Endothelial cell of umbilical vein (primary cell): ENCODE results near the gene GRIK1. TPM values are rescaled to one million over a fixed set of nuclear protein-coding genes. Genes with fewer than 3 reads are reported as not detected.

Source experiments
- BruUV-seq: library from RNA; stranded (reverse); fragments of 400-500 nt; replicated peaks from 2 replicates; lab custom pipeline; 2021; lab: Mats Ljungman, UMichigan
- CTCF ChIA-PET: fragments of 300-600, 350-600 bp; sonication (Branson Sonifier 250); formaldehyde crosslinking; loops from one replicate; lab custom pipeline; 2021; ENCODE audit warnings: antibody characterized with exemption, inconsistent platforms; lab: Charles Lee
- POLR2A ChIA-PET: fragments of 300-600, 350-600 bp; sonication (Branson Sonifier 250); formaldehyde crosslinking; loops from one replicate; lab custom pipeline; 2021; ENCODE audit warnings: antibody characterized with exemption, inconsistent platforms; lab: Charles Lee
- DNase-seq: peaks from one replicate; pipeline ENCODE4 v3.0.0-alpha.2; 2011; ENCODE audit warnings: low read depth, low spot score
- FAIRE-seq: peaks from 2 replicates; lab custom pipeline; 2011; peaks lifted over from hg19 to GRCh38; lab: Jason Lieb, UNC
- H2AFZ ChIP-seq: 2 replicates; pipeline ENCODE4 v1.6.0; 2012; ENCODE audit warnings: low read depth, low read length, control low read depth, inconsistent platforms
- H3K27ac ChIP-seq: 2 replicates; pipeline ENCODE4 v1.5.1; 2011; ENCODE audit warnings: low read depth, mild to moderate bottlenecking, control low read depth, low read length, moderate library complexity; ENCODE audit not compliant: insufficient read depth
- H3K27me3 ChIP-seq, 2 experiments: 2 replicates each; pipeline versions ENCODE4 v1.6.0 to v1.6.1; 2011; ENCODE audit warnings: low read length in 2 of 2, mixed read lengths in 1 of 2; ENCODE audit not compliant: control insufficient read depth in 2 of 2, insufficient read depth in 2 of 2
- H3K36me3 ChIP-seq, 2 experiments: 2 replicates in 1 of 2; 3 replicates in 1 of 2; pipeline ENCODE4 v1.5.1; 2011; ENCODE audit warnings: low read length in 2 of 2, mild to moderate bottlenecking in 1 of 2, moderate library complexity in 1 of 2; ENCODE audit not compliant: control insufficient read depth in 2 of 2, insufficient read depth in 2 of 2; ENCODE audit errors: extremely low read depth in 1 of 2
- H3K4me1 ChIP-seq: 3 replicates; pipeline ENCODE4 v1.5.1; 2011; ENCODE audit warnings: mild to moderate bottlenecking, low read length; ENCODE audit not compliant: control insufficient read depth, insufficient read depth; ENCODE audit errors: extremely low read depth
- H3K4me2 ChIP-seq: 2 replicates; pipeline ENCODE4 v1.6.1; 2011; ENCODE audit warnings: low read length, control low read depth, mixed read lengths; ENCODE audit not compliant: insufficient read depth
- H3K4me3 ChIP-seq, 3 experiments: fragments of 200-600 bp in 1 of 3; sonication (generic), shearing (Covaris generic) in 1 of 3; replicated peaks in 1 of 3; 2 replicates each; pipeline ENCODE4 v1.5.1; 2011 to 2016; ENCODE audit warnings: control low read depth in 3 of 3, low read length in 3 of 3, mild to moderate bottlenecking in 2 of 3, inconsistent platforms in 1 of 3, low read depth in 1 of 3, moderate library complexity in 1 of 3; ENCODE audit not compliant: insufficient read depth in 1 of 3
- H3K79me2 ChIP-seq: 2 replicates; pipeline ENCODE4 v1.6.0; 2012; ENCODE audit warnings: low read length, inconsistent platforms; ENCODE audit not compliant: control insufficient read depth, insufficient read depth
- H3K9ac ChIP-seq: replicated peaks from 2 replicates; pipeline ENCODE3; 2011; ENCODE audit warnings: low read length, control low read depth; ENCODE audit not compliant: insufficient read depth; ENCODE audit errors: extremely low read depth
- H3K9me1 ChIP-seq: replicated peaks from 3 replicates; pipeline ENCODE4 v1.6.0; 2011; ENCODE audit warnings: mild to moderate bottlenecking, low read length; ENCODE audit not compliant: control insufficient read depth, insufficient read depth; ENCODE audit errors: extremely low read depth
- H3K9me3 ChIP-seq: replicated peaks from 2 replicates; pipeline ENCODE4 v1.5.1; 2012; ENCODE audit warnings: low read length, inconsistent platforms; ENCODE audit not compliant: control insufficient read depth, insufficient read depth
- H4K20me1 ChIP-seq: replicated peaks from 2 replicates; pipeline ENCODE3; 2011; ENCODE audit warnings: mild to moderate bottlenecking, low read length; ENCODE audit not compliant: control insufficient read depth, insufficient read depth; ENCODE audit errors: extremely low read depth
- EZH2 ChIP-seq: IDR thresholded peaks from 2 replicates; pipeline ENCODE4 v1.6.1; 2012; ENCODE audit warnings: borderline replicate concordance, low read depth, mild to moderate bottlenecking, moderate library complexity, low read length, inconsistent platforms; ENCODE audit not compliant: severe bottlenecking
- FOS ChIP-seq: IDR thresholded peaks from 2 replicates; pipeline ENCODE4 v1.6.1; 2011; ENCODE audit warnings: mild to moderate bottlenecking, low read length, moderate library complexity, borderline replicate concordance; ENCODE audit not compliant: insufficient read depth
- GATA2 ChIP-seq: IDR thresholded peaks from 2 replicates; pipeline ENCODE4 v1.7.0; 2011; ENCODE audit warnings: low read depth, mild to moderate bottlenecking, moderate library complexity, mixed read lengths, low read length; ENCODE audit not compliant: insufficient read length, insufficient read depth
- JUN ChIP-seq: IDR thresholded peaks from 2 replicates; pipeline ENCODE4 v1.6.1; 2011; ENCODE audit warnings: borderline replicate concordance, low read depth; ENCODE audit not compliant: insufficient read length, insufficient read depth
- MYC ChIP-seq: IDR thresholded peaks from one replicate; pipeline ENCODE4 v1.6.1; 2011; ENCODE audit warnings: mild to moderate bottlenecking, low read depth, low read length
- POLR2A ChIP-seq: IDR thresholded peaks from 2 replicates; pipeline ENCODE4 v1.6.1; 2012; ENCODE audit warnings: low read depth, mild to moderate bottlenecking, control low read depth, low read length
- POLR2AphosphoS5 ChIP-seq: IDR thresholded peaks from 2 replicates; pipeline ENCODE4 v1.6.1; 2012; ENCODE audit warnings: low read depth, mild to moderate bottlenecking, control low read depth, low read length, moderate library complexity; ENCODE audit not compliant: insufficient read depth
- dilution Hi-C: fragments of 300-500 bp; cut with MboI; formaldehyde crosslinking; loops from one replicate; pipeline ENCODE4 v1.15.0; 2019; ENCODE audit warnings: low sequenced_read_pairs; ENCODE audit not compliant: extremely low pct_ligation_motif_present
- intact Hi-C: fragments of 100-400 bp; cut with micrococcal nuclease; formaldehyde crosslinking; loops from one replicate; pipeline ENCODE4 v1.10.0; 2022
- polyA plus RNA-seq, 4 experiments: library from polyadenylated mRNA; depleted of rRNA in 3 of 4; stranded (reverse) in 3 of 4; unstranded in 1 of 4; fragments of >200 nt; gene quantifications; 2 replicates each; pipeline versions ENCODE4 v1.2.1 to v1.2.3, GENCODE V29; 2011 to 2012; ENCODE audit warnings: missing spikeins in 1 of 4
- total RNA-seq: library from RNA; stranded (reverse); gene quantifications from 2 replicates; pipeline ENCODE4 v1.2.3, GENCODE V29; 2021
- TF ChIP-seq, protein P1 (sequence below), 2 donors: IDR thresholded peaks; 1 replicate in 1 of 2; 2 replicates in 1 of 2; pipeline ENCODE4 v1.5.1; 2011; ENCODE audit warnings: low read length in 2 of 2, mild to moderate bottlenecking in 2 of 2, moderate library complexity in 2 of 2, control low read depth in 1 of 2, inconsistent platforms in 1 of 2, low read depth in 1 of 2; ENCODE audit not compliant: insufficient read depth in 1 of 2; ENCODE audit errors: extremely low read depth in 1 of 2
- TF ChIP-seq, protein P2 (sequence below): IDR thresholded peaks from 2 replicates; pipeline ENCODE4 v1.6.1; 2011; ENCODE audit not compliant: insufficient read depth, insufficient read length

Gene GRIK1
- total and polyA plus RNA-seq, 2 donors (not counting 3 experiments of a cell fraction or from before 2014, with no cell fraction given): not detected

DNA sequence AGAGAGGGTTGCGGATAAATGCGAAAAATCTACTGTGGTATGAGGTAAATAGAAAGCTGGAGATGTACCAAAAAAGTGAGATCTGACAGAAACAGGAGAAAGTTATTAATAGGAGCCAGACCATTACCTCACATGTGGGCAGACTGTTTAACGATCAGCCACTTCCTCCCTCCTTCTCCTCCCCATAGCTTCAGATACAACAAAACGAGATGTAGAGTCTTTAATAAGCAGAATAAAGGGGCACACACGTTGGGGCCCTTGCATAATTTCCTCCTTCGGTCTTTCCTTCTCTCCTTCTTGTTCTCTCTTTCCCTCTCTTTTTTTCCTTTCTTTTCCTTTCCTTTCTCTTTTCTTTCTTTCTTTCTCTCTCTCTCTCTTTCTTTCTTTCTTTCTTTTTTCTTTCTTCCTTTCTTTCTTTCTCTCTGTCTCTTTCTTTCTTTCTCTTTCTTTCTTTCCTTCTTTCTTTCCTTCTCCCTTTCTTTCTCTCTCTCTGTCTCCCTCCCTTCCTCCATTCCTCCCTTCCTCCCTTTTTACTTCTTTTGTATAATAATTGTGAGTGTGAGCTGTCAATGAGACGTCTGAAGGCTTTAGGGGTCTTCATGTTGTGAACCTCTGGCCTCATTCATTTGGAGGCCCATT is 242.1 kb downstream of the GRIK1 start:
- BruUV-seq: no TSS peak
- H3K4me3 ChIP-seq: no peak overlapping the region
- dilution Hi-C loops (loop anchor here (10.0 kb wide), 1 partner anchor 183 kb away; no protein-coding TSS in a partner anchor), intact Hi-C loops (no loop called here)
- no peaks in the 10 kb centered on the region for H4K20me1 ChIP-seq
- ChIA-PET POLR2A (no interaction called here), CTCF (interaction anchor here (1.2 kb wide), 1 partner anchor 24 kb away, joined by 3 read pairs; no protein-coding TSS in a partner anchor)
- H3K79me2 ChIP-seq: no peaks in the 10 kb centered on the region
- H3K36me3 ChIP-seq: no peaks in the 10 kb centered on the region
- H3K27me3 ChIP-seq: no peaks in the 10 kb centered on the region
- no peak for FAIRE-seq
- no peak for DNase-seq
- H3K9ac ChIP-seq: no peak overlapping the region
- H3K9me3 ChIP-seq: no peaks in the 10 kb centered on the region
- H3K9me1 ChIP-seq: no peaks in the 10 kb centered on the region
- H3K4me1 ChIP-seq: no peaks in the 10 kb centered on the region
- no peak overlapping the region for H3K4me2 ChIP-seq
- no peak for TF ChIP-seq POLR2A
- TF ChIP-seq EZH2: no peak
- TF ChIP-seq FOS: no peak
- TF ChIP-seq MYC: no peak
- TF ChIP-seq, protein P1, sequence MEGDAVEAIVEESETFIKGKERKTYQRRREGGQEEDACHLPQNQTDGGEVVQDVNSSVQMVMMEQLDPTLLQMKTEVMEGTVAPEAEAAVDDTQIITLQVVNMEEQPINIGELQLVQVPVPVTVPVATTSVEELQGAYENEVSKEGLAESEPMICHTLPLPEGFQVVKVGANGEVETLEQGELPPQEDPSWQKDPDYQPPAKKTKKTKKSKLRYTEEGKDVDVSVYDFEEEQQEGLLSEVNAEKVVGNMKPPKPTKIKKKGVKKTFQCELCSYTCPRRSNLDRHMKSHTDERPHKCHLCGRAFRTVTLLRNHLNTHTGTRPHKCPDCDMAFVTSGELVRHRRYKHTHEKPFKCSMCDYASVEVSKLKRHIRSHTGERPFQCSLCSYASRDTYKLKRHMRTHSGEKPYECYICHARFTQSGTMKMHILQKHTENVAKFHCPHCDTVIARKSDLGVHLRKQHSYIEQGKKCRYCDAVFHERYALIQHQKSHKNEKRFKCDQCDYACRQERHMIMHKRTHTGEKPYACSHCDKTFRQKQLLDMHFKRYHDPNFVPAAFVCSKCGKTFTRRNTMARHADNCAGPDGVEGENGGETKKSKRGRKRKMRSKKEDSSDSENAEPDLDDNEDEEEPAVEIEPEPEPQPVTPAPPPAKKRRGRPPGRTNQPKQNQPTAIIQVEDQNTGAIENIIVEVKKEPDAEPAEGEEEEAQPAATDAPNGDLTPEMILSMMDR (IDR thresholded peaks at IDR 0.05; ENCODE audit: extremely low read depth in 1 of 2, insufficient read depth in 1 of 2, low read depth in 1 of 2, low read length in 2 of 2): no peak
- TF ChIP-seq JUN: no peak
- TF ChIP-seq, protein P2, sequence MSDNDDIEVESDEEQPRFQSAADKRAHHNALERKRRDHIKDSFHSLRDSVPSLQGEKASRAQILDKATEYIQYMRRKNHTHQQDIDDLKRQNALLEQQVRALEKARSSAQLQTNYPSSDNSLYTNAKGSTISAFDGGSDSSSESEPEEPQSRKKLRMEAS: no peak
- no peak for TF ChIP-seq GATA2
- TF ChIP-seq POLR2AphosphoS5: no peak
- no peak overlapping the region for H3K27ac ChIP-seq
- H2AFZ ChIP-seq: no peak overlapping the region
